Erythroblast (primary cell): ENCODE data around the gene NR2F1.

Experiments
- DNase-seq, 2 experiments: peaks; one replicate each; lab custom pipeline; 2025; lab: John Stamatoyannopoulos, UW
- GATA1 ChIP-seq: IDR thresholded peaks from 2 replicates; pipeline ENCODE4 v1.6.1; 2011; ENCODE audit warnings: low read depth, mild to moderate bottlenecking, control low read depth, low read length, moderate library complexity
- POLR2A ChIP-seq: IDR thresholded peaks from 2 replicates; pipeline ENCODE4 v1.6.1; 2011; ENCODE audit warnings: mild to moderate bottlenecking, low read length

The NR2F1 gene

DNA sequence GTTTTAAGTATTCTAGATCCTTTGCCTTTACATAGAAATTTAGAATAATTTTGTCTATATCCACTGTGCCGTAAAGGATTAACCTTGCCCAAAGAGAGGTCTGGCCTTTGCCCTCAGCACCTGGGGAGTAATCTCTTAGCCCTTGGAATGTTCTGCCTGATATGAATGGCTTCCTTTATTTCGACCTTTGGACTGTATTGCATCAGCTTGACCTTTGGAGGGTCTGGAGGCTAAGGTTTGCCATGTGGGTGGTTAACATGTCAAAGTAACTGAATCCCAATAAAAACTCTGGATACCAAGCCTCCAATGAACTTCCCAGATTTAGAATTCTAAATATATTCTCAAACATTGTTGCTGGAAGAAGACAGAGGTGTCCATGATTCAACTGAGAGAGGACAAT is 54.7 kb downstream of the NR2F1 start:
- no peak for DNase-seq
- TF ChIP-seq GATA1, result no peak
- TF ChIP-seq POLR2A, result no peak

- TF ChIP-seq GATA1 (no peak), POLR2A (no peak)
- DNase-seq, result no peak
Measured at GRCh38 chr5:93642526-93642925, 59.5 kb downstream of the NR2F1 start.
